ENCODE measurements around the gene WNK1.

Gene WNK1

GRCh38 chr12:749751-750270 is 2.6 kb upstream of the WNK1 start:
- H3K4me3 ChIP-seq (ENCODE audit: low read depth, low read length) = peak overlapping the region; percentile 87; the same call in 1 of the 2 replicates
- TF ChIP-seq CTCF (IDR thresholded peaks at IDR 0.05; ENCODE audit: low read depth, low read length, missing control alignments) = no peak
- no peak for DNase-seq (ENCODE audit: low read depth)

GRCh38 chr12:750366-751191 is 1.8 kb upstream of the WNK1 start:
- H3K4me3 ChIP-seq (ENCODE audit: low read depth, low read length) = peak overlapping the region; percentile 87
- DNase-seq (ENCODE audit: low read depth) = no peak
- no peak for TF ChIP-seq CTCF (IDR thresholded peaks at IDR 0.05; ENCODE audit: low read depth, low read length, missing control alignments)

- peak overlapping the region; percentile 87 for H3K4me3 ChIP-seq (ENCODE audit: low read depth, low read length)
- DNase-seq (ENCODE audit: low read depth) = peak; percentile 96
- TF ChIP-seq CTCF (IDR thresholded peaks at IDR 0.05; ENCODE audit: low read depth, low read length, missing control alignments) = peak; percentile 71
These were observed 984 bp upstream of the WNK1 start for GRCh38 chr12:751192-751998.

- DNase-seq (ENCODE audit: low read depth) = no peak
- peak overlapping the region; percentile 87 for H3K4me3 ChIP-seq (ENCODE audit: low read depth, low read length)
- TF ChIP-seq CTCF (IDR thresholded peaks at IDR 0.05; ENCODE audit: low read depth, low read length, missing control alignments) = peak; percentile 18
These were observed 574 bp downstream of the WNK1 start for GRCh38 chr12:752695-753610.

GRCh38 chr12:753611-754472 is 1.5 kb downstream of the WNK1 start:
- no peak for DNase-seq (ENCODE audit: low read depth)

More at GRCh38 chr12:753611-754472, 1.5 kb downstream of the WNK1 start:
- H3K4me3 ChIP-seq (ENCODE audit: low read depth, low read length) = peak overlapping the region; percentile 87
- TF ChIP-seq CTCF (IDR thresholded peaks at IDR 0.05; ENCODE audit: low read depth, low read length, missing control alignments) = peak; percentile 15

Data from GM12864 (cell line).